IMR-90 (cell line): Measurements from ENCODE around the gene MMP23B. TPM values are rescaled to one million over a fixed set of nuclear protein-coding genes. Genes with fewer than 3 reads are reported as not detected.
A peak's percentile ranks its signal among the peaks of the same experiment; 100 is the strongest.

ENCODE experiments used
- ATAC-seq: fragments of 200-7000 bp; cut with Tn5 transposase; 2 replicates; pipeline ENCODE4 v1.9.1; 2020; ENCODE audit warnings: low read depth, mild to moderate bottlenecking, moderate library complexity
- BruUV-seq: library from RNA; stranded (reverse); fragments of 400-500 nt; replicated peaks from 2 replicates; lab custom pipeline; 2021; lab: Mats Ljungman, UMichigan
- CTCF ChIA-PET: fragments of 300-600 bp; formaldehyde crosslinking; extraction: SDS; loops from one replicate; lab custom pipeline; 2021; ENCODE audit warnings: antibody characterized with exemption; lab: Yijun Ruan, JAX
- POLR2A ChIA-PET: fragments of 300-600 bp; sonication (Branson Sonifier 250); formaldehyde crosslinking; loops from one replicate; lab custom pipeline; 2022; ENCODE audit warnings: antibody characterized with exemption; ENCODE audit not compliant: unreplicated experiment; lab: Charles Lee
- DNase-seq: peaks from one replicate; pipeline ENCODE4 v3.0.0; 2013
- H2AFZ ChIP-seq: replicated peaks from 2 replicates; pipeline ENCODE3; 2013; ENCODE audit warnings: low read length, mild to moderate bottlenecking; ENCODE audit not compliant: poor library complexity
- H2AK5ac ChIP-seq: 2 replicates; pipeline ENCODE4 v1.6.1; 2013; ENCODE audit warnings: low read depth, low read length, inconsistent platforms
- H2AK9ac ChIP-seq: replicated peaks from 2 replicates; pipeline ENCODE3; 2013; ENCODE audit warnings: mild to moderate bottlenecking, low read depth, low read length, moderate library complexity; ENCODE audit not compliant: poor library complexity
- H2BK120ac ChIP-seq: 2 replicates; pipeline ENCODE4 v1.6.1; 2013; ENCODE audit warnings: low read depth, low read length, inconsistent platforms
- H2BK15ac ChIP-seq: 3 replicates; pipeline ENCODE4 v1.6.1; 2013; ENCODE audit warnings: low read depth, low read length, inconsistent platforms
- H2BK20ac ChIP-seq: 2 replicates; pipeline ENCODE4 v1.6.1; 2013; ENCODE audit warnings: low read depth, mild to moderate bottlenecking, inconsistent platforms, low read length, moderate library complexity
- H2BK5ac ChIP-seq: 2 replicates; pipeline ENCODE4 v1.6.1; 2013; ENCODE audit warnings: mild to moderate bottlenecking, low read depth, low read length, inconsistent platforms; ENCODE audit not compliant: poor library complexity, severe bottlenecking
- H3K14ac ChIP-seq: replicated peaks from 2 replicates; pipeline ENCODE4 v1.6.1; 2013; ENCODE audit warnings: low read depth, low read length, inconsistent platforms
- H3K18ac ChIP-seq: 2 replicates; pipeline ENCODE4 v1.6.1; 2013; ENCODE audit warnings: low read depth, low read length, control low read depth
- H3K23ac ChIP-seq: 2 replicates; pipeline ENCODE4 v1.6.1; 2013; ENCODE audit warnings: low read depth, low read length, inconsistent platforms
- H3K27ac ChIP-seq: 2 replicates; pipeline ENCODE4 v1.5.1; 2013; ENCODE audit warnings: mild to moderate bottlenecking, control low read depth, low read length; ENCODE audit not compliant: insufficient read depth
- H3K27me3 ChIP-seq: 2 replicates; pipeline ENCODE4 v1.6.1; 2013; ENCODE audit warnings: low read length; ENCODE audit not compliant: control insufficient read depth, insufficient read depth
- H3K36me3 ChIP-seq: 2 replicates; pipeline ENCODE4 v1.6.1; 2013; ENCODE audit warnings: low read length, mixed read lengths; ENCODE audit not compliant: control insufficient read depth, insufficient read depth
- H3K4ac ChIP-seq: 2 replicates; pipeline ENCODE4 v1.6.1; 2013; ENCODE audit warnings: low read depth, low read length, inconsistent platforms
- H3K4me1 ChIP-seq: 2 replicates; pipeline ENCODE4 v1.6.1; 2013; ENCODE audit warnings: low read length, mixed read lengths; ENCODE audit not compliant: control insufficient read depth, insufficient read depth
- H3K4me2 ChIP-seq: 2 replicates; pipeline ENCODE4 v1.6.1; 2013; ENCODE audit warnings: low read depth, mild to moderate bottlenecking, control low read depth, low read length, moderate library complexity
- H3K4me3 ChIP-seq: 2 replicates; pipeline ENCODE4 v1.5.1; 2013; ENCODE audit warnings: low read depth, mild to moderate bottlenecking, control low read depth, low read length, moderate library complexity; ENCODE audit not compliant: insufficient read depth
- H3K56ac ChIP-seq: 2 replicates; pipeline ENCODE4 v1.6.1; 2013; ENCODE audit warnings: low read length, inconsistent platforms; ENCODE audit not compliant: insufficient read depth; ENCODE audit errors: extremely low read depth
- H3K79me1 ChIP-seq, 2 experiments: 2 replicates each; pipeline ENCODE4 v1.6.1; 2013; ENCODE audit warnings: low read length in 2 of 2, inconsistent platforms in 1 of 2, low read depth in 1 of 2
- H3K9ac ChIP-seq: 2 replicates; pipeline ENCODE4 v1.6.1; 2013; ENCODE audit warnings: low read depth, low read length, control low read depth
- H3K9me1 ChIP-seq: 2 replicates; pipeline ENCODE4 v1.6.1; 2013; ENCODE audit warnings: low read length, inconsistent platforms; ENCODE audit not compliant: insufficient read depth
- H3K9me3 ChIP-seq: 2 replicates; pipeline ENCODE4 v1.6.1; 2013; ENCODE audit warnings: low read length; ENCODE audit not compliant: control insufficient read depth, insufficient read depth
- H4K20me1 ChIP-seq: 2 replicates; pipeline ENCODE4 v1.6.1; 2013; ENCODE audit warnings: low read length, inconsistent platforms; ENCODE audit not compliant: insufficient read depth
- H4K5ac ChIP-seq: 2 replicates; pipeline ENCODE4 v1.6.1; 2013; ENCODE audit warnings: mild to moderate bottlenecking, low read depth, low read length, control low read depth
- H4K8ac ChIP-seq, 2 experiments: 2 replicates each; pipeline ENCODE4 v1.6.1; 2013; ENCODE audit warnings: low read depth in 2 of 2, low read length in 2 of 2, control low read depth in 1 of 2, inconsistent platforms in 1 of 2
- H4K91ac ChIP-seq: 2 replicates; pipeline ENCODE4 v1.6.1; 2013; ENCODE audit warnings: low read depth, low read length, inconsistent platforms; ENCODE audit not compliant: insufficient read depth
- CHD1 ChIP-seq: IDR thresholded peaks from 2 replicates; pipeline ENCODE4 v1.6.1; 2012; ENCODE audit warnings: low read depth, low read length, improper control_type of control experiment
- FOS ChIP-seq: fragments of 150-350 bp; IDR thresholded peaks from 2 replicates; pipeline ENCODE4 v1.6.1; 2016; ENCODE audit warnings: low read depth, low read length
- MAFK ChIP-seq: IDR thresholded peaks from 2 replicates; pipeline ENCODE4 v1.6.1; 2012; ENCODE audit warnings: low read depth, low read length, improper control_type of control experiment
- MXI1 ChIP-seq: IDR thresholded peaks from 2 replicates; pipeline ENCODE4 v1.6.1; 2012; ENCODE audit warnings: low read depth, mild to moderate bottlenecking, low read length, moderate library complexity, borderline replicate concordance
- NFE2L2 ChIP-seq: fragments of 150-350 bp; IDR thresholded peaks from 2 replicates; pipeline ENCODE4 v1.6.1; 2016; ENCODE audit warnings: low read depth, mild to moderate bottlenecking, low read length
- POLR2A ChIP-seq: IDR thresholded peaks from 2 replicates; pipeline ENCODE4 v1.6.1; 2012; ENCODE audit warnings: mild to moderate bottlenecking, low read depth, low read length
- RAD21 ChIP-seq: IDR thresholded peaks from 2 replicates; pipeline ENCODE4 v1.6.1; 2012; ENCODE audit warnings: low read length, improper control_type of control experiment
- RCOR1 ChIP-seq: IDR thresholded peaks from 2 replicates; pipeline ENCODE4 v1.6.1; 2012; ENCODE audit warnings: mild to moderate bottlenecking, low read length, improper control_type of control experiment; ENCODE audit not compliant: insufficient replicate concordance
- RFX5 ChIP-seq: IDR thresholded peaks from 2 replicates; pipeline ENCODE4 v1.8.0; 2012; ENCODE audit warnings: low read depth, mild to moderate bottlenecking, low read length, moderate library complexity
- SMC3 ChIP-seq: fragments of 150-350 bp; IDR thresholded peaks from 2 replicates; pipeline ENCODE4 v1.6.1; 2016; ENCODE audit warnings: low read depth, mild to moderate bottlenecking, antibody characterized with exemption, low read length, moderate library complexity
- WGBS, 2 experiments: methylation state at CpG; one replicate each; pipeline versions ENCODE4 v1.1.5 to v1.1.7; 2013; ENCODE audit warnings: missing lambda C conversion rate in 2 of 2; ENCODE audit not compliant: insufficient read length in 1 of 2; ENCODE audit errors: extremely low coverage in 2 of 2; 5-methylcytosine and 5-hydroxymethylcytosine counted together
- dilution Hi-C: fragments of 300-500 bp; cut with HindIII; formaldehyde crosslinking; loops from one replicate; pipeline ENCODE4 v1.14.3; 2018; ENCODE audit warnings: low sequenced_read_pairs; ENCODE audit not compliant: unreplicated experiment
- in situ Hi-C: fragments of 300-500 bp; cut with MboI; formaldehyde crosslinking; loops from 3 replicates; pipeline ENCODE4 v1.14.3; 2019; ENCODE audit warnings: low sequenced_read_pairs, inconsistent platforms, mixed read lengths
- intact Hi-C: fragments of 100-400 bp; cut with micrococcal nuclease; formaldehyde crosslinking; loops from 2 replicates; pipeline ENCODE4 v1.10.0; 2022
- polyA plus RNA-seq, 3 experiments: library from polyadenylated mRNA; depleted of rRNA; stranded (reverse); fragments of >200 nt; gene quantifications; 2 replicates each; pipeline ENCODE4 v1.2.3, GENCODE V29; 2012; ENCODE audit warnings: low replicate concordance in 1 of 3
- total RNA-seq: library from RNA; depleted of rRNA; stranded (reverse); fragments of >200 nt; gene quantifications from 2 replicates; pipeline ENCODE4 v1.2.3, GENCODE V29; 2012
- TF ChIP-seq, protein P1 (sequence below): conservative IDR thresholded peaks from 2 replicates; pipeline ENCODE4 v1.5.1; 2012; ENCODE audit warnings: mild to moderate bottlenecking, low read depth, low read length, improper control_type of control experiment
- TF ChIP-seq, protein P2 (sequence below): fragments of 150-350 bp; IDR thresholded peaks from 2 replicates; pipeline ENCODE4 v1.6.1; 2016; ENCODE audit warnings: low read depth, mild to moderate bottlenecking, low read length, moderate library complexity, borderline replicate concordance
- TF ChIP-seq, protein P3 (sequence below): fragments of 150-350 bp; IDR thresholded peaks from 2 replicates; pipeline ENCODE4 v1.6.1; 2017; ENCODE audit warnings: mild to moderate bottlenecking, antibody characterized with exemption, low read length, low read depth

The MMP23B gene
- total and polyA plus RNA-seq, 2 of the 4 experiments (the other 2 are of a cell fraction), result 1.1 to 5.4 TPM

DNA sequence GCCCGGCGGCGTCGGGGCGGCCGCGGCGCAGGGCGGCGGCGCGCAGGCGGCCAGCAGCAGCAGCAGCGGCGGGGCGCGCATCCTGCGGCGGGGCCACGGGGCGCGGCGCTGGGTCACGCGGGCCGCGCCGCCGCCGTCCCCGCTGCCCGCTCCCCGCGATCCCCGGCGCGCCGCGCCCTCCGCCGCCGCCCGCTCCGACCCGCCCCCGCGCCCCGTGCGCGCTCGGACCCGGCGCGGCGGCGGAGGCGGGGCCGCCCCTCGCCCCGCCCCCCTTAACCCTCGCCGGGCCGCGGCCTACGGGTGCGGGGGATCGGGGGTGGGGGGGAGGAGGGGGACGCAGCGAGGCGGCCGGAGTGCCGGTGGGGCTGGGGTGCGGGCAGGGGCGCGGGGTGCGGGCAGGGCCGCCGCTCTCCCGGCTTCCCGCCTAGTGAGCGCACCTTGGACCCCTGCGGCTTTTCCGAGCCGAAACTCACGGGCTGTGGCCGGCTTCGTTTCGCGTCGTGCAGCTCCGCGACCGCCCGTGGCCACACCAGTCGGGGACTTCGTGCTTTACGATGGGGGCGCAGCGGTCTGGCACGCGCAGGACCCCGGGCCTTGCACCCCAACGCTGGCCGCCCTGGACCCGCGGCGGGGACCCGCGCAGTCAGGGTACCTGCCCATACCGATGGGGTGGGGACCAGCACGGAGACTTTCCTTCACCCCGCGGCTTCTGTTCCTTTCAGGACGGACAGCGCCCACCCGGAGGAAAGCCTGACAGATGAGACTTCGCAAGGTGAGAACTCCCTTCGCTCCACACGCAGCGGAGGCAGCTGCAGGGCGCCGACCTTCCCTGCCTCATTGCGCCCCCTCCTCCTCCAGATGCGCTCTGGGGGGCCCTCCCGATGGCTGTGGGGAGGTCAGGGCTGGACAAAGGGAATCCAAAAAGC lies 31.8 kb upstream of the MMP23B start, which contains the start of gene FNDC10:
TSS of gene FNDC10 (minus strand) at position 201 of the 926 bp plus-strand sequence. CDS start at position 81, 120 bp downstream.
- Histone ChIP-seq H2AK9ac (peak within 1 kb of the TSS; percentile 87), H2BK5ac (no peak within 1 kb of the TSS), H3K27me3 (peaks cover 22% of the 10 kb centered on the region), H3K9ac (0 out of 2 replicates have a peak within 1 kb of the TSS, but pooled peaks have one; percentile 14), H3K56ac (no peak within 1 kb of the TSS), H4K20me1 (no peaks in the 10 kb centered on the region), H3K4me1 (peaks cover 10% of the 10 kb centered on the region; the same call in 1 of the 2 replicates), H3K27ac (no peak within 1 kb of the TSS; the same call in 1 of the 2 replicates), H2AK5ac (no peak within 1 kb of the TSS; the same call in 1 of the 2 replicates), H4K91ac (no peak within 1 kb of the TSS), H3K4ac (0 out of 2 replicates have a peak within 1 kb of the TSS, but pooled peaks have one; percentile 27), H3K18ac (no peak within 1 kb of the TSS), H3K23ac (no peak within 1 kb of the TSS), H4K8ac (no peak within 1 kb of the TSS), H3K4me3 (peak within 1 kb of the TSS; percentile 57), H2BK120ac (no peak within 1 kb of the TSS), H2BK15ac (no peak within 1 kb of the TSS), H4K5ac (no peak within 1 kb of the TSS), H3K4me2 (peak within 1 kb of the TSS; percentile 83), H3K36me3 (no peaks in the 10 kb centered on the region), H3K14ac (no peak within 1 kb of the TSS), H2BK20ac (no peak within 1 kb of the TSS), H3K9me3 (no peaks in the 10 kb centered on the region), H3K79me1 (no peaks in the 10 kb centered on the region), H3K9me1 (no peaks in the 10 kb centered on the region), H2AFZ (peak within 1 kb of the TSS; percentile 91)
- intact Hi-C loops (no loop called here), in situ Hi-C loops (no loop called here), dilution Hi-C loops (no loop called here)
- ChIA-PET POLR2A (no interaction called here), CTCF (no interaction called here)
- 2% methylated on average over 37 of the region's 125 CpGs; no CpG with 5 or more reads in 1 of the 2 experiments for WGBS, 2 experiments
- TF ChIP-seq RAD21 (no peak), NFE2L2 (no peak), CHD1 (no peak), POLR2A (no peak), RFX5 (no peak), MAFK (no peak), SMC3 (no peak), FOS (no peak), MXI1 (no peak), RCOR1 (no peak)
- TF ChIP-seq, protein P1, sequence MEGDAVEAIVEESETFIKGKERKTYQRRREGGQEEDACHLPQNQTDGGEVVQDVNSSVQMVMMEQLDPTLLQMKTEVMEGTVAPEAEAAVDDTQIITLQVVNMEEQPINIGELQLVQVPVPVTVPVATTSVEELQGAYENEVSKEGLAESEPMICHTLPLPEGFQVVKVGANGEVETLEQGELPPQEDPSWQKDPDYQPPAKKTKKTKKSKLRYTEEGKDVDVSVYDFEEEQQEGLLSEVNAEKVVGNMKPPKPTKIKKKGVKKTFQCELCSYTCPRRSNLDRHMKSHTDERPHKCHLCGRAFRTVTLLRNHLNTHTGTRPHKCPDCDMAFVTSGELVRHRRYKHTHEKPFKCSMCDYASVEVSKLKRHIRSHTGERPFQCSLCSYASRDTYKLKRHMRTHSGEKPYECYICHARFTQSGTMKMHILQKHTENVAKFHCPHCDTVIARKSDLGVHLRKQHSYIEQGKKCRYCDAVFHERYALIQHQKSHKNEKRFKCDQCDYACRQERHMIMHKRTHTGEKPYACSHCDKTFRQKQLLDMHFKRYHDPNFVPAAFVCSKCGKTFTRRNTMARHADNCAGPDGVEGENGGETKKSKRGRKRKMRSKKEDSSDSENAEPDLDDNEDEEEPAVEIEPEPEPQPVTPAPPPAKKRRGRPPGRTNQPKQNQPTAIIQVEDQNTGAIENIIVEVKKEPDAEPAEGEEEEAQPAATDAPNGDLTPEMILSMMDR, result no peak
- TF ChIP-seq, protein P2, sequence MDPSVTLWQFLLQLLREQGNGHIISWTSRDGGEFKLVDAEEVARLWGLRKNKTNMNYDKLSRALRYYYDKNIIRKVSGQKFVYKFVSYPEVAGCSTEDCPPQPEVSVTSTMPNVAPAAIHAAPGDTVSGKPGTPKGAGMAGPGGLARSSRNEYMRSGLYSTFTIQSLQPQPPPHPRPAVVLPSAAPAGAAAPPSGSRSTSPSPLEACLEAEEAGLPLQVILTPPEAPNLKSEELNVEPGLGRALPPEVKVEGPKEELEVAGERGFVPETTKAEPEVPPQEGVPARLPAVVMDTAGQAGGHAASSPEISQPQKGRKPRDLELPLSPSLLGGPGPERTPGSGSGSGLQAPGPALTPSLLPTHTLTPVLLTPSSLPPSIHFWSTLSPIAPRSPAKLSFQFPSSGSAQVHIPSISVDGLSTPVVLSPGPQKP, result no peak
- TF ChIP-seq, protein P3, sequence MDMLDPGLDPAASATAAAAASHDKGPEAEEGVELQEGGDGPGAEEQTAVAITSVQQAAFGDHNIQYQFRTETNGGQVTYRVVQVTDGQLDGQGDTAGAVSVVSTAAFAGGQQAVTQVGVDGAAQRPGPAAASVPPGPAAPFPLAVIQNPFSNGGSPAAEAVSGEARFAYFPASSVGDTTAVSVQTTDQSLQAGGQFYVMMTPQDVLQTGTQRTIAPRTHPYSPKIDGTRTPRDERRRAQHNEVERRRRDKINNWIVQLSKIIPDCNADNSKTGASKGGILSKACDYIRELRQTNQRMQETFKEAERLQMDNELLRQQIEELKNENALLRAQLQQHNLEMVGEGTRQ, result no peak
- no TSS peak for BruUV-seq
- no peak for DNase-seq
- peak; percentile 78 for ATAC-seq
